Renal cortex interstitium (tissue), 11 donors: ENCODE data around the gene UBE4B. TPM values are rescaled to one million over a fixed set of nuclear protein-coding genes. Genes with fewer than 3 reads are reported as not detected.

Experiments
- DNase-seq, 11 donors: peaks; one replicate each; pipeline ENCODE4 v3.0.0-alpha.2; 2013; ENCODE audit warnings: low read depth in 9 of 11, low spot score in 4 of 11; ENCODE audit errors: extremely low read depth in 1 of 11
- polyA plus RNA-seq, 3 donors: library from polyadenylated mRNA; unstranded; fragments of 120-200 nt; gene quantifications; one replicate each; pipeline ENCODE4 v1.2.1, GENCODE V29; 2013; ENCODE audit not compliant: insufficient read length in 3 of 3

UBE4B gene
- polyA plus RNA-seq, 3 donors: 50.7 to 59.1 (median 55.0) TPM

DNA sequence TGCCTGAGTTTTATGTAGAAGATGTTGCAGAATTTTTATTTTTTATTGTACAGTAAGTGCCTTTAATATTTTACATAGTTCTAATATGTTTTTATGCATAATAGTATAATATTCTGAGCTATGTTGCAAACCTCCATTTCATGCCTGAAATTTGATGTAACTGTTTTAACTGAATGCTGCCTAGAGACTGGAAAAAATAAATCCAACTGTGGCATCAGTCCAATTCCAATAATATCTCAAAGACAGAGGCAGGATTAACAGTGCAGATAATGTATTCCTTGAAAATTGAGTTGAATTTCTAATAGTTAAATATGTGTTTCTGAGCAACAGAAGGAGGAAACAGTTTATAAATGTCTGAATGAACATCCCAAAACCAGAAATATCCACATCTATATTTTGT lies 116.5 kb downstream of the UBE4B start:
- no peak for DNase-seq

- peak in 4 of 11 donors; percentile 5 to 18 (median 16) for DNase-seq
Measured at GRCh38 chr1:10152709-10153284, 120.0 kb downstream of the UBE4B start.

DNA sequence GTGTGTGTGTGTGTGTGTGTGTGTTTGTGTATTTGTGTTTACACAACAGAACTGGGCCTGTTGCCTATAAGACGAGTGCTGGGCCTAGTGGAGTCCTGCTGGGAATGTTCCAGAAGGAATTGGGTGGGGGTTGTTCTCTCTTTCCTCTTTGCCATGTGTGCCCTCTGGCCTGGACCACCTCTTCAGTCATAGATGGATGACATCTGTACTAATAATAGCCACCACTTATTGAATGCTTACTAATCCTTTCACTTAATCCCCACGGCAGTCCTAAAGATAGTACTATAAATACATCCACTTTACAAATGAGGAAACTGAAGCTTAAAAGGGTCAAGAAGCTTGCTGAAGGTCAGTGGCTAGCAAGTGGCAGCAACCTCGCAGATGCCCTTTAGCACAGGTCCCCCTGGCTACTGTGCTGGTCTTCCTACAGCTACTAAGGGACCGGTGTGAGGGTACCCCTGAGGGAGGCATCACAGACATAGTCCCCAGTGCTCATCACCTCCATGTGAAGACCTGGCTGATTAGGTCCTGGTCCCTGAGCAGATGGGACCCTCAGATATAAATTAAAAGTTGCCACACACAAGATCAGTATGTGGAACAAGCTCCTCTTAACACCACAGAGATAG lies 122.4 kb downstream of the UBE4B start:
- no peak for DNase-seq

GRCh38 chr1:10160173-10160572 lies 127.4 kb downstream of the UBE4B start:
- no peak for DNase-seq

GRCh38 chr1:10160907-10161490 lies 128.2 kb downstream of the UBE4B start:
- no peak for DNase-seq

DNA sequence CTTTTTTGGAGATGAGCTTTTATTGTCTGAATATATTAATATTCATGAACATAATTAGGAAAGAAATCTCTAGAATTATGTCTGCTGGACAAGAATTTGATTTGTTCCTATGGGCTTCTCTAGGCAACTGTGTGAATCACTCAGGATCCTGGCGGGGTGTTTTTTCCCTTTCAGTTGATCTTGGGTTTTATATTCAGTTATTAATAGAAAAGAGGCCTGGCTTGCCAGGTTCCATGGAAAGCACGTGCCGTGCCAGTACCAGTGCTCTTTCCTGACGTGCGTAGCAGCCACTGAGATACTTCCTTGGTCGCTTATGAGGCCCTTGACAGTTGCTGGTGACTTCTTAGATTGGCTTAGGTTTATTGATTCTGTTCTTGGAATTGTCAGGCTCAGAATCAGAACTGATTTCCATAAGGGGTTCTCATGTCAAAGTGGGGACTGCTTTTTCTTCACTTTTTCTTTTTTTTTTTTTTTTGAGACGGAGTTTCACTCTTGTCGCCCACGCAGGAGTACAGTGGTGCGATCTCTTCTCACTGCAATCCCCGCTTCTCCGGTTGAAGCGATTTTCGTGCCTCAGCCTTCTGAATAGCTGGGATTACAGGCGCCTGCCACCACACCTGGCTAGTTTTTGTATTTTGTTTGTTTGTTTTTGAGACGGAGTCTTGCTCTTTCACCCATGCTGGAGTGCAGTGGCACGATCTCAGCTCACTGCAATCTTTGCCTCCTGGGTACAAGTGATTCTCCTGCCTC lies 129.0 kb downstream of the UBE4B start:
- DNase-seq: no peak

- no peak for DNase-seq
Measured at GRCh38 chr1:10168912-10169514, 136.3 kb downstream of the UBE4B start.

DNA sequence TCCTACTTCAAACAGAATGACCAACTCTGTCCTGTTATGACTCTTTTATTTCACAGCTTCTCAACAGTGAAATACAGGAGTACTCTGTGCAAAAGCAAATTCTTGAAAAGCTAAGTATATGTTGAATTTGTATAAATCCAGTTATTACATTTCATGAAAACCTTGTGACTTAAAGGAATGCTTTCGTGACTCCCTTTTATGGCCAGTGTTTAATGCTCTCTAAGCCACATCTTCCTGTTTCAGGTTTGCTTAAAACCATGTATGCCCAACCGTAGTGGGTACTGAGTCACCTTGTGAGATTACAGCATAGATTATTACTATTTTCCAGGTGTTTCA lies 137.4 kb downstream of the UBE4B start:
- DNase-seq: no peak

- DNase-seq: no peak
Measured at GRCh38 chr1:10171105-10171767, 138.5 kb downstream of the UBE4B start.

DNA sequence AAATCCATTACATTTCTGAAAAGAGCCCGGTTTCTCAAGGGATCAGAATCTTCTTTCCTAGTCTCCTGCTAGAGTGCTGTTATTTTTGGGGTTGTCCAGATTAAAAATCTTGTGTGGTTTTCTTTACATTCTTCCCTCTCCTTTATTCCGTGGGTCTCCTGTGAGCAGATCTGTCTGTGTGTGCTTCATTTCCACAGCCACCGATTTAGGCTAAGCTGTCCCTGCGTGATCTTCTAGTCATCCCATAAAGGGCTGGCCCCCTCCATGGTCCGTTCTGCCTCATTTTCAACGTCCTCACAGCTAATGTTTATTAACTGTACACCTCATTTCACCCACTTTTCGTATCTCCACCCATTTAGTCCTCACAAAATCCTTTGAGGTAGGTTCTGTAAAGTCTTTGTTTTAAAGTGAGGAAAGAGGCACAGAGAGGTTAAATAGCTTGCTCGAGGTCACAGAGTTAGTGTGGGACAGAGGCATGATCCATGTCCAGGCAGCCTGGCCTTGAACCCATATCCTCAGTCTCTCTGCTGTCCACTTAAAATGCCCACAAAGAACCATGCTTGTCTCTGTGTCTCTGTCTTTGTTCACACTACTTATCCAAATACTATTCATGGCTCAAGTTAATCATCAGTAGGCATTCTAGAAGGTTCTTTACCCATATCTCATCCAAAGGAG lies 139.4 kb downstream of the UBE4B start:
- DNase-seq: no peak

DNA sequence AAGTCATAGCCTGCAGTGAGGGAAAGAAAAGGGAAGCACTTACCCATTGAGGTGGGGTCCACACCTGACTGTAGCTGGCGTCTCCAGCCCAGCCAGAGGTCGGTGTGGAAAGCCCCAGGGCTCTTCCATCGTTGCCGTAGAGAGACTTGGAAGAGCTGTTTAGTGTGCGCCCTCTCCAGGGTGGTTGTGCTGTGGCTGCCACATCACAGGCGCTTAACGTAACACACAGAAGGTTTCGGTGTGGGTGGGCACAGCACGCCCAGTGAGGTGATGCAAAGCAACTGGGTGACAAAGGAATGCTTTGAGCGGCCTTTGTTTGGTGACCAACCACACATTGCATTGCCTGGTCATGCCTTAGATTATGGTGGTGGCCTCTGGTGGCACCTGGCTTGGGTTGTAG lies 140.8 kb downstream of the UBE4B start:
- DNase-seq: no peak

DNA sequence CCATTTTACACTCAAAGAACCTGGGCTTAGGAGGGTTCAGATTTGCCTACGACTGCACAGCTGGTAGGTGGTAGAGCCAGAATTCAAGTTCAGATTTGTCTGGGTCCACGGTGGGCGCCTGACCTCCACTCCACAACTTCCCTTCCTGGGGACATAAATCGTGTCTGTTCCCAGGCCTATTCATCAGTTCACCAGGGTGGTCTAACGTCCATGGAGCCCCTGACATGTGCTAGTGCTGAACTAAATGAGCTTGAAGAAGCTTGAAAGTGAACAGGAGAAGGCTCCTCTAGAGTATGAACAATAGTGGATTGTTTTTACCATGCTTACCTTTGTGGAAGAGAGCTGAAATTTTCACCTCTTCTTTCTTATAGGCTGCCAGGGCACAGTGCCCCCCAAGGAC lies 145.1 kb downstream of the UBE4B start:
- no peak for DNase-seq

DNA sequence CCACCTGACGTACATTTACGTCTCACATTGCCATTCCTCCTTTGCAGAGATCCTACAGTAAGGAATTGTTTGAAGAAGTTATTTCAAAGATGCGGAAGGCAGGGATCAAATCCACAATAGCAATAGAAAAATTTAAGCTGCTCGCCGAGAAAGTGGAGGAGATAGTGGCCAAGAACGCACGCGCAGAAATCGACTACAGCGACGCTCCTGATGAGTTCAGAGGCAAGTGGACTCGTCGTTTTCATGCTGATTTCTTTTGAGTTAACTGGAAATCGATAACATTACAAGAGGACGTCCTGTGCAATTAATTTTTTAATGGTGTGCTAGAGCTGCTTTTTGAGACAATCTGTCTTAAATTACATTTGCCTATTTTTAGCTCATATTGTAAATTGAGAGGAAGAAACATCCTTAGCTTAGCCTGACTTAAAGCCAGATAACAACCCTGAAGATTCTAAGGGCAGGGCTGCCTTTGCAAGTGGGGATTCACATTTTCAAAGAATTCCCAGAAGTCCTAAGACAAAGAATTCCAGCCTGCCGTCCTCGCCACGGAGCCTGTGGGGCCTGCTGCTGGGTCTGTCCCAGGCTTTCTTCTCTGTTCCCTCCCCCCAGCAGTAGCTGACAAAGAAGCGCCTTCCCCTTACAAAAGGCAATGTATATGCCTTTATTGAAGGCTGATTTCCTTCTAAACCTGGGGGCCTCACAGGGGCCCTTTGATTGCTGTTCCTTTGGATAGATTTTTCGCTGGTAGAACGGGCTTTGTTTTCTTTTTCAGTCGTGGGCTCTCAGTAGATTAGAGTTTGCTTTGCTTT lies 146.0 kb downstream of the UBE4B start:
- DNase-seq: no peak

- DNase-seq: no peak
Measured at GRCh38 chr1:10179406-10180091, 146.8 kb downstream of the UBE4B start.

GRCh38 chr1:10181154-10181553 lies 148.4 kb downstream of the UBE4B start:
- DNase-seq: no peak

- no peak for DNase-seq
Measured at GRCh38 chr1:10185759-10186158, 153.0 kb downstream of the UBE4B start.

DNA sequence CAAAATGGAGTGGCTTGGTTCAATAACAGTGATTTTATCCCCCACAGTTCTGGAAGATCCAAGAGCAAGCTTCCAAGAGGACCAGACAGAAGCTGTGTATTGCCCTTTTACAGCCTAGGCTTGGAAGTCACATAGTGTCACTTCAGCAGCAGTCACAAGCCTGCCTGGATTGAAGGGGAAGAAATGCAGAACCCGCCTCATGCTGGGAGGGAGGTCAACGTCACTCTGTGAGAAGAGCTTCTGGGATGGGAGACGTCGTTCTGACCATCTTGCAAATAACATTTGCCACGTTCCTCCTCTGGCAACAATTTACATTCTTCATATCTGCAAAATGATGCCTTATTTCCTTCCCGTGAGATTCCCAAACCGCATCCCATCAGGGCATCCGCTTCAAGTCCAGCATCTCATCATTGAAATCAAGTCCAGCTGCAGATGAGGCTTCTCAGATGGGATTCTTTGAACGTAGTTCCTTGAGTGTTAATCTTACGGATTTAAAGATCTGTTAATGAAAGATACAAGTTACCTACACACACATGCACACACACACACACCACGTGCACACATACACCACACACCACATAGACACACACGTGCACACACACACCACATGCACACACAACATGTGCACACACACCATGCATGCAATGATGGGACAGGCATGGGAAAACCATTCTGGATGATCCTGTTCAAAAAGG lies 153.7 kb downstream of the UBE4B start:
- no peak for DNase-seq
